A549 (cell line): ENCODE results near the gene EPHB6. TPM values are rescaled to one million over a fixed set of nuclear protein-coding genes. Genes with fewer than 3 reads are reported as not detected.

Experiments
- ATAC-seq, 2 experiments: fragments of 200-7000 bp in 1 of 2; fragments of >200 bp in 1 of 2; cut with Nextera tagmentation in 1 of 2; cut with Tn5 transposase in 1 of 2; 3 replicates each; pipeline versions ENCODE4 v1.8.0 to v1.9.1; 2018 to 2020; ENCODE audit warnings: mild to moderate bottlenecking in 1 of 2, moderate library complexity in 1 of 2
- CTCF ChIA-PET: fragments of 300-600 bp; sonication (Branson Sonifier 250); formaldehyde crosslinking; extraction: SDS; loops from one replicate; lab custom pipeline; 2021; ENCODE audit warnings: antibody characterized with exemption, inconsistent platforms; lab: Yijun Ruan, JAX
- POLR2A ChIA-PET: fragments of 350-600 bp; formaldehyde crosslinking; extraction: SDS; loops from one replicate; lab custom pipeline; 2021; ENCODE audit warnings: antibody characterized with exemption, inconsistent platforms; lab: Yijun Ruan, JAX
- DNase-seq, 2 experiments: peaks; one replicate each; pipeline versions ENCODE4 v3.0.0 to v3.0.0-alpha.2; 2011 to 2016; ENCODE audit warnings: low read depth in 1 of 2, low spot score in 1 of 2
- FAIRE-seq: peaks from 2 replicates; lab custom pipeline; 2011; peaks lifted over from hg19 to GRCh38; lab: Jason Lieb, UNC
- H3K27ac ChIP-seq, 2 experiments: fragments of >200 bp; sonication (Bioruptor Twin); formaldehyde crosslinking; 3 replicates each; pipeline ENCODE4 v1.5.1; 2016 to 2017
- H3K4me1 ChIP-seq: fragments of >200 bp; sonication (Bioruptor Twin); formaldehyde crosslinking; 3 replicates; pipeline ENCODE4 v1.6.1; 2016
- H3K4me2 ChIP-seq: fragments of >200 bp; sonication (Bioruptor Twin); formaldehyde crosslinking; 3 replicates; pipeline ENCODE4 v1.6.1; 2016
- H3K4me3 ChIP-seq: fragments of >200 bp; sonication (Bioruptor Twin); formaldehyde crosslinking; 3 replicates; pipeline ENCODE4 v1.5.1; 2016
- H3K9me3 ChIP-seq: fragments of >200 bp; sonication (Bioruptor Twin); formaldehyde crosslinking; 3 replicates; pipeline ENCODE4 v1.6.1; 2016
- BHLHE40 ChIP-seq: IDR thresholded peaks from 2 replicates; pipeline ENCODE4 v1.6.1; 2012; ENCODE audit warnings: low read depth, low read length, inconsistent platforms
- CBX2 ChIP-seq: fragments of 200-600 bp; sonication (generic); IDR thresholded peaks from 2 replicates; pipeline ENCODE4 v1.6.1; 2016; ENCODE audit warnings: low read depth, mild to moderate bottlenecking, borderline replicate concordance
- CBX8 ChIP-seq: fragments of 200-600 bp; sonication (generic); IDR thresholded peaks from 2 replicates; pipeline ENCODE4 v1.6.1; 2016
- CHD2 ChIP-seq: fragments of 150-350 bp; IDR thresholded peaks from 2 replicates; pipeline ENCODE4 v1.6.1; 2014; ENCODE audit warnings: low read length; ENCODE audit not compliant: partially characterized antibody
- EP300 ChIP-seq, 2 experiments: fragments of >200 bp; sonication (Bioruptor Twin); formaldehyde crosslinking; IDR thresholded peaks; 2 replicates in 1 of 2; 3 replicates in 1 of 2; pipeline ENCODE4 v1.6.1; 2016 to 2017
- ESRRA ChIP-seq: fragments of 150-350 bp; IDR thresholded peaks from 2 replicates; pipeline ENCODE4 v1.6.1; 2014; ENCODE audit warnings: mild to moderate bottlenecking, low read length, borderline replicate concordance
- FOSB ChIP-seq: fragments of 250-450 bp; sonication (Bioruptor Pico); IDR thresholded peaks from 2 replicates; pipeline ENCODE4 v1.5.0; 2020; ENCODE audit warnings: mild to moderate bottlenecking, moderate library complexity
- FOXS1 ChIP-seq: fragments of 250-450 bp; sonication (Bioruptor Pico); IDR thresholded peaks from 2 replicates; pipeline ENCODE4 v1.5.0; 2020; ENCODE audit warnings: mild to moderate bottlenecking, moderate library complexity
- HEYL ChIP-seq: fragments of 250-450 bp; sonication (Bioruptor Pico); IDR thresholded peaks from 2 replicates; pipeline ENCODE4 v1.8.0; 2021; ENCODE audit warnings: mild to moderate bottlenecking, moderate library complexity
- KDM1A ChIP-seq: fragments of 200-600 bp; sonication (generic); IDR thresholded peaks from 2 replicates; pipeline ENCODE4 v1.6.1; 2016; ENCODE audit warnings: low read depth, mild to moderate bottlenecking
- KDM5A ChIP-seq: fragments of 200-600 bp; sonication (generic); IDR thresholded peaks from 2 replicates; pipeline ENCODE4 v1.6.1; 2016; ENCODE audit warnings: antibody characterized with exemption, mild to moderate bottlenecking
- MYC ChIP-seq: IDR thresholded peaks from 2 replicates; pipeline ENCODE4 v1.6.1; 2012; ENCODE audit warnings: mild to moderate bottlenecking, inconsistent platforms, low read length, improper control_type of control experiment, borderline replicate concordance
- NPAS2 ChIP-seq: fragments of 250-450 bp; sonication (Bioruptor Pico); IDR thresholded peaks from 2 replicates; pipeline ENCODE4 v1.8.0; 2022; ENCODE audit warnings: mild to moderate bottlenecking, moderate library complexity, borderline replicate concordance
- RCOR1 ChIP-seq: fragments of 150-350 bp; IDR thresholded peaks from 2 replicates; pipeline ENCODE4 v1.6.1; 2014; ENCODE audit warnings: antibody characterized with exemption, low read length, low read depth
- SREBF2 ChIP-seq: fragments of 450-650 bp; IDR thresholded peaks from 2 replicates; pipeline ENCODE4 v1.6.1; 2014; ENCODE audit warnings: mild to moderate bottlenecking, moderate library complexity
- TP53 ChIP-seq: fragments of 250-450 bp; sonication (Bioruptor Pico); IDR thresholded peaks from 2 replicates; pipeline ENCODE4 v1.5.0; 2021; ENCODE audit warnings: mild to moderate bottlenecking, moderate library complexity
- ZFP36 ChIP-seq: fragments of 450-650 bp; IDR thresholded peaks from 2 replicates; pipeline ENCODE4 v1.6.1; 2014; ENCODE audit warnings: borderline replicate concordance; ENCODE audit not compliant: partially characterized antibody
- ZNF302 ChIP-seq: fragments of 250-450 bp; sonication (Bioruptor Pico); IDR thresholded peaks from 2 replicates; pipeline ENCODE4 v1.9.0; 2021; ENCODE audit warnings: inconsistent platforms, mild to moderate bottlenecking, moderate library complexity
- ZSCAN20 ChIP-seq: fragments of 250-450 bp; sonication (Bioruptor Pico); IDR thresholded peaks from 2 replicates; pipeline ENCODE4 v1.8.0; 2022; ENCODE audit warnings: mild to moderate bottlenecking, moderate library complexity
- WGBS: methylation state at CpG from one replicate; pipeline ENCODE4 v1.1.6; 2017; ENCODE audit errors: missing lambda C conversion rate; 5-methylcytosine and 5-hydroxymethylcytosine counted together
- polyA plus RNA-seq, 4 experiments: library from polyadenylated mRNA; depleted of rRNA in 3 of 4; stranded (reverse); fragments of >200 nt; fragmentation: RNase III in 1 of 4; extraction: RNeasy Plus Mini Kit Qiagen cat#74134 plus additional on column Dnase treatment in 1 of 4; gene quantifications; 2 replicates in 3 of 4; 3 replicates in 1 of 4; pipeline ENCODE4 v1.2.3, GENCODE V29; 2011 to 2017
- TF ChIP-seq, protein P1 (sequence below): fragments of >200 bp; sonication (Bioruptor Twin); formaldehyde crosslinking; IDR thresholded peaks from 3 replicates; pipeline ENCODE4 v1.5.1; 2016
- TF ChIP-seq, protein P2 (sequence below): fragments of 250-450 bp; sonication (Bioruptor Pico); IDR thresholded peaks from 2 replicates; pipeline ENCODE4 v1.5.0; 2020; ENCODE audit warnings: low read depth, mild to moderate bottlenecking, moderate library complexity
- TF ChIP-seq, protein P3 (sequence below): fragments of 250-450 bp; sonication (Bioruptor Pico); IDR thresholded peaks from 2 replicates; pipeline ENCODE4 v1.5.0; 2021; ENCODE audit warnings: mild to moderate bottlenecking, moderate library complexity, borderline replicate concordance
- TF ChIP-seq, protein P4 (sequence below): fragments of >200 bp; sonication (Bioruptor Twin); formaldehyde crosslinking; IDR thresholded peaks from 2 replicates; pipeline ENCODE4 v1.6.1; 2016
- TF ChIP-seq, protein P5 (sequence below): IDR thresholded peaks from 2 replicates; pipeline ENCODE4 v1.6.1; 2012
- TF ChIP-seq, protein P6 (sequence below): IDR thresholded peaks from 2 replicates; pipeline ENCODE4 v1.6.1; 2012
- TF ChIP-seq, protein P7 (sequence below): fragments of 150-350 bp; IDR thresholded peaks from 2 replicates; pipeline ENCODE4 v1.6.1; 2014; ENCODE audit warnings: low read depth, mild to moderate bottlenecking, low read length

EPHB6 gene
- polyA plus RNA-seq, 2 of the 4 experiments (the other 2 are of a cell fraction): 0.26 to 0.37 TPM

DNA sequence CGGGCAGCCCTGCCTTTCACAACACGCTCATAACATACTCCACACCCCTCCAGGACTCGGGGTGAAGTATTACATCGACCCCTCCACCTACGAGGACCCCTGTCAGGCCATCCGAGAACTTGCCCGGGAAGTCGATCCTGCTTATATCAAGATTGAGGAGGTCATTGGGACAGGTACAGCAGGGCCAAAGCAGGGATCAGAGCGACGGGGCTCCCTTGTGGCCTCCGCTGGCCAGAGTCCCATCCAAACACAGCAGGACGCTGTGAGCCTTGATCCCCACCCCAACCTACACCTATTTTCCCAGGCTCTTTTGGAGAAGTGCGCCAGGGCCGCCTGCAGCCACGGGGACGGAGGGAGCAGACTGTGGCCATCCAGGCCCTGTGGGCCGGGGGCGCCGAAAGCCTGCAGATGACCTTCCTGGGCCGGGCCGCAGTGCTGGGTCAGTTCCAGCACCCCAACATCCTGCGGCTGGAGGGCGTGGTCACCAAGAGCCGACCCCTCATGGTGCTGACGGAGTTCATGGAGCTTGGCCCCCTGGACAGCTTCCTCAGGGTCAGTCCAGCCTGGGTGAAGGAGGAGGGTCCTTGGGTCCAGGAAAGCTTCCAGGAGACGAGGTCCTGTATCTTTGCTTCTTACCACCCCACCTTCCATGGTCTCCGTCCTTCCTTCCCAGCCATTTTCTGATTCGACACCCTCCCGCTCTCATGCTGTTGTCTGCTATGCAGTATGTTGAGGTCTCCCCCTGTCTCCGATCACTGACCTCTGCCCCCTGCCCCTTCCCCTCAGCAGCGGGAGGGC is 13.5 kb downstream of the EPHB6 start:
- FAIRE-seq: no peak
- POLR2A ChIA-PET: no interaction called here
- no peak for ATAC-seq

DNA sequence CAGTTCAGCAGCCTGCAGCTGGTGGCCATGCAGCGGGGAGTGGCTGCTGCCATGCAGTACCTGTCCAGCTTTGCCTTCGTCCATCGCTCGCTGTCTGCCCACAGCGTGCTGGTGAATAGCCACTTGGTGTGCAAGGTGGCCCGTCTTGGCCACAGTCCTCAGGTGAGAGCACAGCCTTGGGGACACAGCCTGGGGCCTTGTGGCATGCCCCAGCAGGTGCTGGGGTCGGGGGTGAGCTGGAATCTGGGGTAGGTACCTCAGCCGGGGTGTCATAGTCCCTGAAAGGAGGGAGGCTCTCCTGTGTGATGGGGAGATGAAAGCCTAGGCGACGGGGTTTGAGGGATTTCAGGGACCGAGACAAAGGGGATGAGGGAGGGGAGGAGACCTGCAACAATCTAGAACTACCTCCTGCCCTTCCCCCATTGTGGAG is 14.1 kb downstream of the EPHB6 start:
- ATAC-seq: no peak
- ChIA-PET CTCF (interaction anchor here (0.9 to 1.4 kb wide), 4 partner anchors 15 to 346 kb away, joined by 3 to 5 read pairs (median 4); partner anchors contain the start of gene EPHB6), POLR2A (no interaction called here)
- Histone ChIP-seq H3K27ac (no peak overlapping the region), H3K9me3 (no peaks in the 10 kb centered on the region), H3K4me2 (no peak overlapping the region), H3K4me1 (no peaks in the 10 kb centered on the region), H3K4me3 (no peak overlapping the region)
- 24% methylated on average over 5 of the region's 11 CpGs for WGBS
- FAIRE-seq: no peak
- DNase-seq: no peak
- no peak for TF ChIP-seq CBX8
- no peak for TF ChIP-seq BHLHE40
- no peak for TF ChIP-seq NPAS2 (CRISPR knock-in tag)
- TF ChIP-seq FOXS1: no peak
- TF ChIP-seq, protein P1, sequence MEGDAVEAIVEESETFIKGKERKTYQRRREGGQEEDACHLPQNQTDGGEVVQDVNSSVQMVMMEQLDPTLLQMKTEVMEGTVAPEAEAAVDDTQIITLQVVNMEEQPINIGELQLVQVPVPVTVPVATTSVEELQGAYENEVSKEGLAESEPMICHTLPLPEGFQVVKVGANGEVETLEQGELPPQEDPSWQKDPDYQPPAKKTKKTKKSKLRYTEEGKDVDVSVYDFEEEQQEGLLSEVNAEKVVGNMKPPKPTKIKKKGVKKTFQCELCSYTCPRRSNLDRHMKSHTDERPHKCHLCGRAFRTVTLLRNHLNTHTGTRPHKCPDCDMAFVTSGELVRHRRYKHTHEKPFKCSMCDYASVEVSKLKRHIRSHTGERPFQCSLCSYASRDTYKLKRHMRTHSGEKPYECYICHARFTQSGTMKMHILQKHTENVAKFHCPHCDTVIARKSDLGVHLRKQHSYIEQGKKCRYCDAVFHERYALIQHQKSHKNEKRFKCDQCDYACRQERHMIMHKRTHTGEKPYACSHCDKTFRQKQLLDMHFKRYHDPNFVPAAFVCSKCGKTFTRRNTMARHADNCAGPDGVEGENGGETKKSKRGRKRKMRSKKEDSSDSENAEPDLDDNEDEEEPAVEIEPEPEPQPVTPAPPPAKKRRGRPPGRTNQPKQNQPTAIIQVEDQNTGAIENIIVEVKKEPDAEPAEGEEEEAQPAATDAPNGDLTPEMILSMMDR: no peak
- no peak for TF ChIP-seq FOSB

More for the DNA sequence above, 13.5 kb downstream of the EPHB6 start:
- no peak overlapping the region for H3K27ac ChIP-seq
- no peak for TF ChIP-seq ZFP36
- no peak for TF ChIP-seq HEYL (CRISPR knock-in tag)
- TF ChIP-seq, protein P2, sequence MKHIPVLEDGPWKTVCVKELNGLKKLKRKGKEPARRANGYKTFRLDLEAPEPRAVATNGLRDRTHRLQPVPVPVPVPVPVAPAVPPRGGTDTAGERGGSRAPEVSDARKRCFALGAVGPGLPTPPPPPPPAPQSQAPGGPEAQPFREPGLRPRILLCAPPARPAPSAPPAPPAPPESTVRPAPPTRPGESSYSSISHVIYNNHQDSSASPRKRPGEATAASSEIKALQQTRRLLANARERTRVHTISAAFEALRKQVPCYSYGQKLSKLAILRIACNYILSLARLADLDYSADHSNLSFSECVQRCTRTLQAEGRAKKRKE (CRISPR knock-in tag): no peak
- no peak for TF ChIP-seq MYC
- TF ChIP-seq, protein P3, sequence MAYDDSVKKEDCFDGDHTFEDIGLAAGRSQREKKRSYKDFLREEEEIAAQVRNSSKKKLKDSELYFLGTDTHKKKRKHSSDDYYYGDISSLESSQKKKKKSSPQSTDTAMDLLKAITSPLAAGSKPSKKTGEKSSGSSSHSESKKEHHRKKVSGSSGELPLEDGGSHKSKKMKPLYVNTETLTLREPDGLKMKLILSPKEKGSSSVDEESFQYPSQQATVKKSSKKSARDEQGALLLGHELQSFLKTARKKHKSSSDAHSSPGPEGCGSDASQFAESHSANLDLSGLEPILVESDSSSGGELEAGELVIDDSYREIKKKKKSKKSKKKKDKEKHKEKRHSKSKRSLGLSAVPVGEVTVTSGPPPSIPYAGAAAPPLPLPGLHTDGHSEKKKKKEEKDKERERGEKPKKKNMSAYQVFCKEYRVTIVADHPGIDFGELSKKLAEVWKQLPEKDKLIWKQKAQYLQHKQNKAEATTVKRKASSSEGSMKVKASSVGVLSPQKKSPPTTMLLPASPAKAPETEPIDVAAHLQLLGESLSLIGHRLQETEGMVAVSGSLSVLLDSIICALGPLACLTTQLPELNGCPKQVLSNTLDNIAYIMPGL: no peak
- TF ChIP-seq ZNF302 (CRISPR knock-in tag): no peak
- no peak for TF ChIP-seq KDM1A
- TF ChIP-seq, protein P4, sequence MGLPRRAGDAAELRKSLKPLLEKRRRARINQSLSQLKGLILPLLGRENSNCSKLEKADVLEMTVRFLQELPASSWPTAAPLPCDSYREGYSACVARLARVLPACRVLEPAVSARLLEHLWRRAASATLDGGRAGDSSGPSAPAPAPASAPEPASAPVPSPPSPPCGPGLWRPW: no peak
- TF ChIP-seq ZSCAN20: no peak
- TF ChIP-seq, protein P5, sequence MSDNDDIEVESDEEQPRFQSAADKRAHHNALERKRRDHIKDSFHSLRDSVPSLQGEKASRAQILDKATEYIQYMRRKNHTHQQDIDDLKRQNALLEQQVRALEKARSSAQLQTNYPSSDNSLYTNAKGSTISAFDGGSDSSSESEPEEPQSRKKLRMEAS: no peak
- no peaks in the 10 kb centered on the region for H3K4me1 ChIP-seq
- no peak overlapping the region for H3K4me2 ChIP-seq
- CTCF ChIA-PET: interaction anchor here (0.9 to 1.4 kb wide), 5 partner anchors 14 to 347 kb away, joined by 3 to 5 read pairs (median 3); partner anchors contain the start of gene EPHB6
- H3K4me3 ChIP-seq: no peak overlapping the region
- DNase-seq: no peak
- no peaks in the 10 kb centered on the region for H3K9me3 ChIP-seq
- 32% methylated on average over 25 of the region's 31 CpGs for WGBS

DNA sequence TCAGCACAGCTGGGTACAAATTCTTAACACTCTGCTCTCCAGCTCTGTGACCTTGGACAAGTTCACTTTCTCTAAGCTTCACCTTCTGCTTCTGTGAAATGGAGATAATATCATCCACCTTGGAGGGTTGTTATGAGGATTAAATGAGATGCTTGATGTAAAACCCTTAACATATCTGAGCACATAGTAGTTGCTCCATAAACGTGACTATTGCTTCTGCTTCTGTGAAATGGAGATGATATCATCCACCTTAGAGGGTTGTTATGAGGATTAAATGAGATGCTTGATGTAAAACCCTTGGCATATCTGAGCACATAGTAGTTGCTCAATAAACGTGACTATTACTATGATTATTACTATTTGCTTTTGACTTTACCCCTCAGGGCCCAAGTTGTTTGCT is 14.6 kb downstream of the EPHB6 start:
- 4% methylated on average over 2 of the region's 2 CpGs for WGBS
- no peaks in the 10 kb centered on the region for H3K4me1 ChIP-seq
- no peak overlapping the region for H3K4me2 ChIP-seq
- H3K9me3 ChIP-seq: no peaks in the 10 kb centered on the region
- H3K27ac ChIP-seq: no peak overlapping the region
- no peak for ATAC-seq
- no peak for DNase-seq
- no peak for FAIRE-seq
- ChIA-PET CTCF (interaction anchor here (0.9 to 1.3 kb wide), 2 partner anchors 15 to 346 kb away, joined by 4 to 5 read pairs; partner anchors contain the start of gene EPHB6), POLR2A (no interaction called here)
- no peak overlapping the region for H3K4me3 ChIP-seq
- TF ChIP-seq CBX2: no peak
- TF ChIP-seq, protein P6, sequence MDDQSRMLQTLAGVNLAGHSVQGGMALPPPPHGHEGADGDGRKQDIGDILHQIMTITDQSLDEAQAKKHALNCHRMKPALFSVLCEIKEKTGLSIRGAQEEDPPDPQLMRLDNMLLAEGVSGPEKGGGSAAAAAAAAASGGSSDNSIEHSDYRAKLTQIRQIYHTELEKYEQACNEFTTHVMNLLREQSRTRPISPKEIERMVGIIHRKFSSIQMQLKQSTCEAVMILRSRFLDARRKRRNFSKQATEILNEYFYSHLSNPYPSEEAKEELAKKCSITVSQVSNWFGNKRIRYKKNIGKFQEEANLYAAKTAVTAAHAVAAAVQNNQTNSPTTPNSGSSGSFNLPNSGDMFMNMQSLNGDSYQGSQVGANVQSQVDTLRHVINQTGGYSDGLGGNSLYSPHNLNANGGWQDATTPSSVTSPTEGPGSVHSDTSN: no peak
- TF ChIP-seq, protein P7, sequence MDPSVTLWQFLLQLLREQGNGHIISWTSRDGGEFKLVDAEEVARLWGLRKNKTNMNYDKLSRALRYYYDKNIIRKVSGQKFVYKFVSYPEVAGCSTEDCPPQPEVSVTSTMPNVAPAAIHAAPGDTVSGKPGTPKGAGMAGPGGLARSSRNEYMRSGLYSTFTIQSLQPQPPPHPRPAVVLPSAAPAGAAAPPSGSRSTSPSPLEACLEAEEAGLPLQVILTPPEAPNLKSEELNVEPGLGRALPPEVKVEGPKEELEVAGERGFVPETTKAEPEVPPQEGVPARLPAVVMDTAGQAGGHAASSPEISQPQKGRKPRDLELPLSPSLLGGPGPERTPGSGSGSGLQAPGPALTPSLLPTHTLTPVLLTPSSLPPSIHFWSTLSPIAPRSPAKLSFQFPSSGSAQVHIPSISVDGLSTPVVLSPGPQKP: no peak
- TF ChIP-seq TP53 (CRISPR knock-in tag): no peak
- TF ChIP-seq KDM5A: no peak
- no peak for TF ChIP-seq FOSB
- no peak for TF ChIP-seq CHD2
- no peak for TF ChIP-seq CBX8
- no peak for TF ChIP-seq ZFP36
- TF ChIP-seq RCOR1: no peak
- TF ChIP-seq SREBF2: no peak
- TF ChIP-seq EP300 (IDR thresholded peaks at IDR 0.05): no peak
- TF ChIP-seq ESRRA: no peak
- TF ChIP-seq ZSCAN20: no peak
